NCI-H345 treated with DMSO at 0.1 percent for 48 hours (cell line): ENCODE results near the gene TAS2R13.

Experiments
- DNase-seq: peaks from one replicate; lab custom pipeline; 2025; ENCODE audit not compliant: unreplicated experiment; lab: John Stamatoyannopoulos, UW

The TAS2R13 gene

GRCh38 chr12:10909462-10909861, at the start of gene TAS2R13:
TSS of gene TAS2R13 (minus strand) at chr12:10909562. CDS start at chr12:10909298, 264 bp downstream.
- DNase-seq, result no peak

- DNase-seq, result no peak
Measured at GRCh38 chr12:10957741-10958140, 48.4 kb upstream of the TAS2R13 start.

GRCh38 chr12:10956085-10956484, 46.7 kb upstream of the TAS2R13 start:
- DNase-seq, result no peak

- no peak for DNase-seq
Measured at GRCh38 chr12:10952645-10953044, 43.3 kb upstream of the TAS2R13 start.

- DNase-seq, result no peak
Measured at GRCh38 chr12:10943167-10943566, 33.8 kb upstream of the TAS2R13 start.

- DNase-seq, result no peak
Measured at GRCh38 chr12:10941916-10942607, 32.7 kb upstream of the TAS2R13 start.

GRCh38 chr12:10941369-10941768, 32.0 kb upstream of the TAS2R13 start:
- DNase-seq, result no peak

- no peak for DNase-seq
Measured at GRCh38 chr12:10940389-10940788, 31.0 kb upstream of the TAS2R13 start.

- no peak for DNase-seq
Measured at GRCh38 chr12:10939163-10939562, 29.8 kb upstream of the TAS2R13 start, which contains the start of gene TAS2R14. TSS of gene TAS2R14 (minus strand) at chr12:10939263. CDS start at chr12:10939207, 56 bp downstream.

GRCh38 chr12:10936506-10936905, 27.1 kb upstream of the TAS2R13 start:
- no peak for DNase-seq

GRCh38 chr12:10928746-10929286, 19.5 kb upstream of the TAS2R13 start, which contains the start of gene PRH2:
TSS of gene PRH2 (plus strand) at chr12:10929236. CDS start at chr12:10929274, 38 bp downstream.
- no peak for DNase-seq

- no peak for DNase-seq
Measured at GRCh38 chr12:10926269-10926668, 16.9 kb upstream of the TAS2R13 start.

- DNase-seq, result no peak
Measured at GRCh38 chr12:10919809-10920208, 10.4 kb upstream of the TAS2R13 start.

GRCh38 chr12:10910380-10910779, 1.0 kb upstream of the TAS2R13 start:
- no peak for DNase-seq

- no peak for DNase-seq
Measured at GRCh38 chr12:10904686-10905085, 4.7 kb downstream of the TAS2R13 start.

GRCh38 chr12:10901427-10901826, 7.9 kb downstream of the TAS2R13 start:
- DNase-seq, result no peak

- no peak for DNase-seq
Measured at GRCh38 chr12:10900972-10901371, 8.4 kb downstream of the TAS2R13 start.

GRCh38 chr12:10900530-10900929, 8.8 kb downstream of the TAS2R13 start:
- DNase-seq, result no peak

GRCh38 chr12:10896854-10897253, 12.5 kb downstream of the TAS2R13 start:
- DNase-seq, result no peak

GRCh38 chr12:10891937-10892336, 17.4 kb downstream of the TAS2R13 start:
- no peak for DNase-seq

- no peak for DNase-seq
Measured at GRCh38 chr12:10889226-10889625, 20.1 kb downstream of the TAS2R13 start.

GRCh38 chr12:10884086-10884725, 25.2 kb downstream of the TAS2R13 start, which contains the start of gene PRH1:
TSS of gene PRH1 (minus strand) at chr12:10884255. CDS start at chr12:10884217, 38 bp downstream.
- no peak for DNase-seq
